GM12872 (cell line): ENCODE data around the gene HPS1.

Source experiments
- CTCF ChIP-seq: IDR thresholded peaks from 3 replicates; pipeline ENCODE4 v1.5.1; 2011; ENCODE audit warnings: low read depth, mild to moderate bottlenecking, low read length, moderate library complexity; ENCODE audit not compliant: insufficient read depth

Gene HPS1

GRCh38 chr10:98408799-98409198 lies 37.9 kb downstream of the HPS1 start:
- no peak for TF ChIP-seq CTCF

- TF ChIP-seq CTCF: no peak
Measured at GRCh38 chr10:98407744-98408241, 38.9 kb downstream of the HPS1 start.

GRCh38 chr10:98407017-98407743 lies 39.6 kb downstream of the HPS1 start:
- no peak for TF ChIP-seq CTCF

- no peak for TF ChIP-seq CTCF
Measured at GRCh38 chr10:98405422-98405821, 41.3 kb downstream of the HPS1 start.

- no peak for TF ChIP-seq CTCF
Measured at GRCh38 chr10:98404571-98405359, 42.0 kb downstream of the HPS1 start.

GRCh38 chr10:98403812-98404504 lies 42.8 kb downstream of the HPS1 start:
- no peak for TF ChIP-seq CTCF
